SK-N-SH (cell line): Measurements from ENCODE around the gene SNRPB2. TPM values are rescaled to one million over a fixed set of nuclear protein-coding genes. Genes with fewer than 3 reads are reported as not detected.

Experiments used
- CTCF ChIA-PET: fragments of 300-600, 350-600 bp; formaldehyde crosslinking; extraction: SDS; loops from one replicate; lab custom pipeline; 2021; lab: Yijun Ruan, JAX
- POLR2A ChIA-PET: fragments of 350-600 bp; sonication (Branson Sonifier 250); formaldehyde crosslinking; extraction: SDS; loops from one replicate; lab custom pipeline; 2020; ENCODE audit warnings: antibody characterized with exemption, inconsistent platforms; lab: Yijun Ruan, JAX
- DNase-seq: peaks from one replicate; pipeline ENCODE4 v3.0.0; 2012
- H2AFZ ChIP-seq: fragments of 200-600 bp; sonication (generic); 2 replicates; pipeline ENCODE4 v1.8.1; 2016; ENCODE audit warnings: antibody characterized with exemption, mild to moderate bottlenecking, low read depth
- H3F3A ChIP-seq: fragments of 200-600 bp; sonication (generic); replicated peaks from 2 replicates; pipeline ENCODE3; 2016; ENCODE audit warnings: antibody characterized with exemption, mild to moderate bottlenecking; ENCODE audit not compliant: insufficient read depth
- H3K27ac ChIP-seq, 2 experiments: fragments of 200-500 bp in 1 of 2; fragments of 200-600 bp in 1 of 2; sonication (Bioruptor generic) in 1 of 2; sonication (generic), shearing (Covaris generic) in 1 of 2; 2 replicates each; pipeline versions ENCODE4 v1.5.1 to v1.6.1; 2014 to 2016; ENCODE audit warnings: low read depth in 2 of 2, inconsistent platforms in 1 of 2, low read length in 1 of 2, mild to moderate bottlenecking in 1 of 2, mixed read lengths in 1 of 2
- H3K27me3 ChIP-seq: fragments of 200-600 bp; sonication (generic), shearing (Covaris generic); 2 replicates; pipeline ENCODE4 v1.6.1; 2016; ENCODE audit warnings: mixed run types; ENCODE audit not compliant: insufficient read depth
- H3K36me3 ChIP-seq, 2 experiments: fragments of 200-500 bp in 1 of 2; fragments of 200-600 bp in 1 of 2; sonication (Bioruptor generic) in 1 of 2; sonication (generic) in 1 of 2; replicated peaks in 1 of 2; 2 replicates each; pipeline versions ENCODE3 to v1.5.1; 2014 to 2016; ENCODE audit warnings: low read length in 1 of 2, mild to moderate bottlenecking in 1 of 2; ENCODE audit not compliant: insufficient read depth in 2 of 2, control insufficient read depth in 1 of 2
- H3K4me1 ChIP-seq, 2 experiments: fragments of 200-500 bp in 1 of 2; fragments of 200-600 bp in 1 of 2; sonication (Bioruptor generic) in 1 of 2; sonication (generic), shearing (Covaris generic) in 1 of 2; 2 replicates each; pipeline versions ENCODE4 v1.5.1 to v1.6.1; 2014 to 2016; ENCODE audit warnings: low read depth in 1 of 2, low read length in 1 of 2, mixed run types in 1 of 2; ENCODE audit not compliant: insufficient read depth in 2 of 2, control insufficient read depth in 1 of 2
- H3K4me2 ChIP-seq: fragments of 200-600 bp; sonication (generic), shearing (Covaris generic); 2 replicates; pipeline ENCODE4 v1.6.1; 2017; ENCODE audit warnings: mixed run types
- H3K4me3 ChIP-seq, 2 experiments: fragments of 200-500 bp in 1 of 2; fragments of 200-600 bp in 1 of 2; sonication (Bioruptor generic) in 1 of 2; sonication (generic), shearing (Covaris generic) in 1 of 2; 2 replicates each; pipeline versions ENCODE4 v1.5.1 to v1.8.1; 2014 to 2016; ENCODE audit warnings: low read depth in 2 of 2, inconsistent platforms in 1 of 2, low read length in 1 of 2, mild to moderate bottlenecking in 1 of 2, mixed read lengths in 1 of 2, moderate library complexity in 1 of 2
- H3K79me2 ChIP-seq: fragments of 200-600 bp; sonication (generic); 2 replicates; pipeline ENCODE4 v1.8.1; 2017; ENCODE audit warnings: mild to moderate bottlenecking; ENCODE audit not compliant: insufficient read depth
- H3K9ac ChIP-seq: fragments of 200-600 bp; sonication (generic); 2 replicates; pipeline ENCODE4 v1.6.1; 2017; ENCODE audit warnings: mixed run types
- H3K9me2 ChIP-seq: fragments of 200-600 bp; sonication (generic); 2 replicates; pipeline ENCODE4 v1.6.1; 2017; ENCODE audit warnings: mixed run types
- H3K9me3 ChIP-seq: fragments of 200-600 bp; sonication (generic); 2 replicates; pipeline ENCODE4 v1.6.1; 2017; ENCODE audit warnings: mixed run types, mild to moderate bottlenecking, moderate library complexity
- H4K20me1 ChIP-seq: fragments of 200-600 bp; sonication (generic); 2 replicates; pipeline ENCODE4 v1.6.1; 2017; ENCODE audit warnings: mild to moderate bottlenecking, mixed run types; ENCODE audit not compliant: insufficient read depth
- ELF1 ChIP-seq: IDR thresholded peaks from 2 replicates; pipeline ENCODE4 v1.4.0; 2012
- EP300 ChIP-seq, 2 experiments: IDR thresholded peaks; 2 replicates each; pipeline versions ENCODE4 v1.4.0 to v1.6.1; 2012; ENCODE audit warnings: borderline replicate concordance in 1 of 2, low read depth in 1 of 2, low read length in 1 of 2
- EZH2phosphoT487 ChIP-seq: fragments of 200-600 bp; sonication (generic); IDR thresholded peaks from 2 replicates; pipeline ENCODE4 v1.6.1; 2017; ENCODE audit warnings: low read depth, mixed run types, mild to moderate bottlenecking, antibody characterized with exemption, moderate library complexity, borderline replicate concordance
- FOXM1 ChIP-seq: IDR thresholded peaks from 2 replicates; pipeline ENCODE4 v1.4.0; 2012; ENCODE audit warnings: low read depth, mild to moderate bottlenecking
- GATA2 ChIP-seq: sonication (generic); formaldehyde crosslinking; IDR thresholded peaks from 2 replicates; pipeline ENCODE4 v1.5.0; 2020; ENCODE audit warnings: mild to moderate bottlenecking, missing genetic modification reagents
- MEF2A ChIP-seq: IDR thresholded peaks from 2 replicates; pipeline ENCODE4 v1.4.0; 2012; ENCODE audit warnings: low read depth, borderline replicate concordance
- MXI1 ChIP-seq: IDR thresholded peaks from 2 replicates; pipeline ENCODE4 v1.6.1; 2012; ENCODE audit warnings: mild to moderate bottlenecking, low read depth, low read length, improper control_type of control experiment
- NFIC ChIP-seq: IDR thresholded peaks from 2 replicates; pipeline ENCODE4 v1.4.0; 2012; ENCODE audit warnings: borderline replicate concordance
- PBX3 ChIP-seq: IDR thresholded peaks from 2 replicates; pipeline ENCODE4; 2012
- POLR2AphosphoS5 ChIP-seq: IDR thresholded peaks from 2 replicates; pipeline ENCODE4 v1.6.1; 2012; ENCODE audit warnings: low read depth, low read length
- RAD21 ChIP-seq: IDR thresholded peaks from 2 replicates; pipeline ENCODE4 v1.6.1; 2012; ENCODE audit warnings: mild to moderate bottlenecking, low read length
- RCOR1 ChIP-seq: fragments of 150-350 bp; IDR thresholded peaks from 2 replicates; pipeline ENCODE4 v1.6.1; 2017; ENCODE audit warnings: antibody characterized with exemption, low read length
- RFX5 ChIP-seq: IDR thresholded peaks from 2 replicates; pipeline ENCODE4 v1.6.1; 2012; ENCODE audit warnings: mild to moderate bottlenecking, improper control_type of control experiment, low read length
- RXRA ChIP-seq: IDR thresholded peaks from 2 replicates; pipeline ENCODE4 v1.4.0; 2012; ENCODE audit warnings: low read depth, mild to moderate bottlenecking, borderline replicate concordance
- SMC3 ChIP-seq: IDR thresholded peaks from 2 replicates; pipeline ENCODE4 v1.6.1; 2012; ENCODE audit warnings: low read depth, low read length, improper control_type of control experiment
- WGBS: methylation state at CpG from one replicate; pipeline ENCODE4 v1.1.6; 2017; ENCODE audit warnings: low lambda C conversion rate; 5-methylcytosine and 5-hydroxymethylcytosine counted together
- polyA plus RNA-seq, 3 experiments: library from polyadenylated mRNA; depleted of rRNA; stranded (reverse); fragments of >200 nt; gene quantifications; 2 replicates each; pipeline ENCODE4 v1.2.3, GENCODE V29; 2012
- TF ChIP-seq, protein P1 (sequence below): fragments of 150-350 bp; IDR thresholded peaks from 2 replicates; pipeline ENCODE4 v1.6.1; 2017; ENCODE audit warnings: antibody characterized with exemption, low read length, low read depth, borderline replicate concordance
- TF ChIP-seq, protein P2 (sequence below): fragments of 200-600 bp; sonication (generic); IDR thresholded peaks from 2 replicates; pipeline ENCODE4 v1.6.1; 2017; ENCODE audit warnings: antibody characterized with exemption, mild to moderate bottlenecking, moderate library complexity

The SNRPB2 gene
- polyA plus RNA-seq, 1 of the 3 experiments (the other 2 are of a cell fraction) = 46.6 TPM

- TF ChIP-seq RXRA = no peak
- TF ChIP-seq RCOR1 = peak; percentile 62; the same call in 1 of the 2 replicates
- no peak for TF ChIP-seq FOXM1
- no peak for TF ChIP-seq RAD21
- TF ChIP-seq EP300 (IDR thresholded peaks at IDR 0.05; ENCODE audit: borderline replicate concordance in 1 of 2, low read depth in 1 of 2, low read length in 1 of 2) = no peak; a peak in 1 of 4 replicates
- TF ChIP-seq NFIC = no peak
- no peak for TF ChIP-seq MEF2A
- TF ChIP-seq, protein P1, sequence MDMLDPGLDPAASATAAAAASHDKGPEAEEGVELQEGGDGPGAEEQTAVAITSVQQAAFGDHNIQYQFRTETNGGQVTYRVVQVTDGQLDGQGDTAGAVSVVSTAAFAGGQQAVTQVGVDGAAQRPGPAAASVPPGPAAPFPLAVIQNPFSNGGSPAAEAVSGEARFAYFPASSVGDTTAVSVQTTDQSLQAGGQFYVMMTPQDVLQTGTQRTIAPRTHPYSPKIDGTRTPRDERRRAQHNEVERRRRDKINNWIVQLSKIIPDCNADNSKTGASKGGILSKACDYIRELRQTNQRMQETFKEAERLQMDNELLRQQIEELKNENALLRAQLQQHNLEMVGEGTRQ = no peak
- TF ChIP-seq POLR2AphosphoS5 = peak; percentile 92
- no peak for TF ChIP-seq RFX5
- TF ChIP-seq PBX3 = no peak
Measured at GRCh38 chr20:16729565-16730460, at the start of gene SNRPB2 (continued).

- peaks cover 0 to 4% of the 10 kb centered on the region in 2 experiments; a peak in 1 of 4 replicates for H3K4me1 ChIP-seq
- CTCF ChIA-PET = interaction anchor here (1.9 kb wide), 1 partner anchor 77 kb away, joined by 5 read pairs; no protein-coding TSS in a partner anchor
- H3K27me3 ChIP-seq = no peaks in the 10 kb centered on the region
- no peaks in the 10 kb centered on the region for H3K79me2 ChIP-seq
- WGBS = 62% methylated on average over 2 of the region's 2 CpGs
- no peaks in the 10 kb centered on the region for H3K9me3 ChIP-seq
- no peak overlapping the region for H3K4me3 ChIP-seq
- DNase-seq = no peak
- H3K36me3 ChIP-seq = no peaks in the 10 kb centered on the region
- H2AFZ ChIP-seq = no peak overlapping the region
- no peak overlapping the region; a peak in 1 of 4 replicates for H3K27ac ChIP-seq
- no peak overlapping the region for H3K9ac ChIP-seq
- H3K4me2 ChIP-seq = no peak overlapping the region
- POLR2A ChIA-PET = no interaction called here
- H3F3A ChIP-seq = no peaks in the 10 kb centered on the region
- H4K20me1 ChIP-seq = no peaks in the 10 kb centered on the region
- peak; percentile 28; the same call in 1 of the 2 replicates for TF ChIP-seq GATA2 (CRISPR knock-in tag)
- TF ChIP-seq RCOR1 = no peak
- TF ChIP-seq SMC3 = no peak
- TF ChIP-seq EZH2phosphoT487 = no peak
- TF ChIP-seq, protein P2, sequence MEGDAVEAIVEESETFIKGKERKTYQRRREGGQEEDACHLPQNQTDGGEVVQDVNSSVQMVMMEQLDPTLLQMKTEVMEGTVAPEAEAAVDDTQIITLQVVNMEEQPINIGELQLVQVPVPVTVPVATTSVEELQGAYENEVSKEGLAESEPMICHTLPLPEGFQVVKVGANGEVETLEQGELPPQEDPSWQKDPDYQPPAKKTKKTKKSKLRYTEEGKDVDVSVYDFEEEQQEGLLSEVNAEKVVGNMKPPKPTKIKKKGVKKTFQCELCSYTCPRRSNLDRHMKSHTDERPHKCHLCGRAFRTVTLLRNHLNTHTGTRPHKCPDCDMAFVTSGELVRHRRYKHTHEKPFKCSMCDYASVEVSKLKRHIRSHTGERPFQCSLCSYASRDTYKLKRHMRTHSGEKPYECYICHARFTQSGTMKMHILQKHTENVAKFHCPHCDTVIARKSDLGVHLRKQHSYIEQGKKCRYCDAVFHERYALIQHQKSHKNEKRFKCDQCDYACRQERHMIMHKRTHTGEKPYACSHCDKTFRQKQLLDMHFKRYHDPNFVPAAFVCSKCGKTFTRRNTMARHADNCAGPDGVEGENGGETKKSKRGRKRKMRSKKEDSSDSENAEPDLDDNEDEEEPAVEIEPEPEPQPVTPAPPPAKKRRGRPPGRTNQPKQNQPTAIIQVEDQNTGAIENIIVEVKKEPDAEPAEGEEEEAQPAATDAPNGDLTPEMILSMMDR = no peak
- no peak for TF ChIP-seq RXRA
- TF ChIP-seq ELF1 = no peak
- no peak for TF ChIP-seq MXI1
- H3K9me2 ChIP-seq = no peaks in the 10 kb centered on the region
Measured at GRCh38 chr20:16684416-16684815, 45.4 kb upstream of the SNRPB2 start.
